ENCODE measurements around the gene TPPP2. TPM values are rescaled to one million over a fixed set of nuclear protein-coding genes. Genes with fewer than 3 reads are reported as not detected.

The TPPP2 gene
- total RNA-seq, 1 donor from 2014 or later, result not detected

- Mint-ChIP-seq H3K9me3 (no peaks in the 10 kb centered on the region), H3K36me3 (ENCODE audit: low read depth) (no peaks in the 10 kb centered on the region), H3K27me3 (ENCODE audit: insufficient read depth) (peaks cover 26% of the 10 kb centered on the region), H3K27ac (no peak overlapping the region), H3K4me1 (ENCODE audit: low read depth) (no peaks in the 10 kb centered on the region), H3K4me3 (no peak overlapping the region)
- no peak for DNase-seq (ENCODE audit: low spot score)
- intact Hi-C loops (cut with micrococcal nuclease), result no loop called here
These were observed 17.4 kb downstream of the TPPP2 start for GRCh38 chr14:21047378-21047781.

- Mint-ChIP-seq H3K4me1 (ENCODE audit: low read depth) (no peaks in the 10 kb centered on the region), H3K36me3 (ENCODE audit: low read depth) (no peaks in the 10 kb centered on the region), H3K27ac (no peak overlapping the region), H3K27me3 (ENCODE audit: insufficient read depth) (peaks cover 27% of the 10 kb centered on the region), H3K9me3 (no peaks in the 10 kb centered on the region), H3K4me3 (no peak overlapping the region)
- intact Hi-C loops (cut with micrococcal nuclease), result no loop called here
- no peak for DNase-seq (ENCODE audit: low spot score)
These were observed 18.6 kb downstream of the TPPP2 start for GRCh38 chr14:21048638-21049037.

GRCh38 chr14:21049271-21049673 lies 19.3 kb downstream of the TPPP2 start:
- Mint-ChIP-seq H3K36me3 (ENCODE audit: low read depth) (no peaks in the 10 kb centered on the region), H3K9me3 (no peaks in the 10 kb centered on the region), H3K4me3 (no peak overlapping the region), H3K27me3 (ENCODE audit: insufficient read depth) (peaks cover 25% of the 10 kb centered on the region), H3K4me1 (ENCODE audit: low read depth) (no peaks in the 10 kb centered on the region), H3K27ac (no peak overlapping the region)
- intact Hi-C loops (cut with micrococcal nuclease), result no loop called here
- DNase-seq (ENCODE audit: low spot score), result no peak

GRCh38 chr14:21050597-21050996 lies 20.6 kb downstream of the TPPP2 start:
- H3K27ac Mint-ChIP-seq, result no peak overlapping the region
- no peak for DNase-seq (ENCODE audit: low spot score)
- no peaks in the 10 kb centered on the region for H3K9me3 Mint-ChIP-seq
- no peaks in the 10 kb centered on the region for H3K4me1 Mint-ChIP-seq (ENCODE audit: low read depth)
- intact Hi-C loops (cut with micrococcal nuclease), result no loop called here
- no peak overlapping the region for H3K4me3 Mint-ChIP-seq
- peaks cover 17% of the 10 kb centered on the region for H3K27me3 Mint-ChIP-seq (ENCODE audit: insufficient read depth)
- H3K36me3 Mint-ChIP-seq (ENCODE audit: low read depth), result no peaks in the 10 kb centered on the region

- intact Hi-C loops (cut with micrococcal nuclease), result no loop called here
- Mint-ChIP-seq H3K4me1 (ENCODE audit: low read depth) (no peaks in the 10 kb centered on the region), H3K4me3 (no peak overlapping the region), H3K36me3 (ENCODE audit: low read depth) (no peaks in the 10 kb centered on the region), H3K9me3 (no peaks in the 10 kb centered on the region), H3K27me3 (ENCODE audit: insufficient read depth) (peaks cover 20% of the 10 kb centered on the region), H3K27ac (no peak overlapping the region)
- no peak for DNase-seq (ENCODE audit: low spot score)
These were observed 23.4 kb downstream of the TPPP2 start for GRCh38 chr14:21053184-21054122.

- Mint-ChIP-seq H3K36me3 (ENCODE audit: low read depth) (no peaks in the 10 kb centered on the region), H3K4me3 (no peak overlapping the region), H3K27ac (no peak overlapping the region), H3K4me1 (ENCODE audit: low read depth) (no peaks in the 10 kb centered on the region), H3K9me3 (no peaks in the 10 kb centered on the region), H3K27me3 (ENCODE audit: insufficient read depth) (peaks cover 18% of the 10 kb centered on the region)
- DNase-seq (ENCODE audit: low spot score), result no peak
- intact Hi-C loops (cut with micrococcal nuclease), result no loop called here
These were observed 24.2 kb downstream of the TPPP2 start for GRCh38 chr14:21054123-21054767.

GRCh38 chr14:21054768-21055145 lies 24.7 kb downstream of the TPPP2 start:
- intact Hi-C loops (cut with micrococcal nuclease), result no loop called here
- Mint-ChIP-seq H3K4me3 (no peak overlapping the region), H3K4me1 (ENCODE audit: low read depth) (no peaks in the 10 kb centered on the region), H3K36me3 (ENCODE audit: low read depth) (no peaks in the 10 kb centered on the region), H3K27ac (no peak overlapping the region), H3K9me3 (no peaks in the 10 kb centered on the region), H3K27me3 (ENCODE audit: insufficient read depth) (peaks cover 18% of the 10 kb centered on the region)
- no peak for DNase-seq (ENCODE audit: low spot score)

- Mint-ChIP-seq H3K4me3 (no peak overlapping the region), H3K27ac (no peak overlapping the region), H3K4me1 (ENCODE audit: low read depth) (no peaks in the 10 kb centered on the region), H3K27me3 (ENCODE audit: insufficient read depth) (peaks cover 22% of the 10 kb centered on the region), H3K36me3 (ENCODE audit: low read depth) (no peaks in the 10 kb centered on the region), H3K9me3 (no peaks in the 10 kb centered on the region)
- DNase-seq (ENCODE audit: low spot score), result no peak
- intact Hi-C loops (cut with micrococcal nuclease), result no loop called here
These were observed 25.6 kb downstream of the TPPP2 start for GRCh38 chr14:21055432-21056117.

- Mint-ChIP-seq H3K4me3 (no peak overlapping the region), H3K9me3 (no peaks in the 10 kb centered on the region), H3K36me3 (ENCODE audit: low read depth) (no peaks in the 10 kb centered on the region), H3K4me1 (ENCODE audit: low read depth) (no peaks in the 10 kb centered on the region), H3K27me3 (ENCODE audit: insufficient read depth) (peaks cover 25% of the 10 kb centered on the region), H3K27ac (no peak overlapping the region)
- intact Hi-C loops (cut with micrococcal nuclease), result loop anchor here (1.0 kb wide), 1 partner anchor 42 kb away; no protein-coding TSS in a partner anchor
- no peak for DNase-seq (ENCODE audit: low spot score)
These were observed 26.6 kb downstream of the TPPP2 start for GRCh38 chr14:21056520-21057163.

- DNase-seq (ENCODE audit: low spot score), result no peak
- intact Hi-C loops (cut with micrococcal nuclease), result loop anchor here (1.0 kb wide), 1 partner anchor 44 kb away; no protein-coding TSS in a partner anchor
- Mint-ChIP-seq H3K27ac (no peak within 1 kb of the TSS), H3K4me1 (ENCODE audit: low read depth) (no peaks in the 10 kb centered on the region), H3K9me3 (no peaks in the 10 kb centered on the region), H3K27me3 (ENCODE audit: insufficient read depth) (peaks cover 31% of the 10 kb centered on the region), H3K4me3 (no peak within 1 kb of the TSS), H3K36me3 (ENCODE audit: low read depth) (no peaks in the 10 kb centered on the region)
These were observed 28.0 kb downstream of the TPPP2 start, which contains the start of gene RNASE8 for GRCh38 chr14:21057803-21058675. TSS of gene RNASE8 (plus strand) at chr14:21057822. CDS start at chr14:21057893, 71 bp downstream.

GRCh38 chr14:21058903-21059302 lies 28.9 kb downstream of the TPPP2 start:
- intact Hi-C loops (cut with micrococcal nuclease), result no loop called here
- peaks cover 37% of the 10 kb centered on the region for H3K27me3 Mint-ChIP-seq (ENCODE audit: insufficient read depth)
- H3K9me3 Mint-ChIP-seq, result no peaks in the 10 kb centered on the region
- H3K4me1 Mint-ChIP-seq (ENCODE audit: low read depth), result no peaks in the 10 kb centered on the region
- no peak overlapping the region for H3K27ac Mint-ChIP-seq
- DNase-seq (ENCODE audit: low spot score), result no peak
- no peak overlapping the region for H3K4me3 Mint-ChIP-seq
- H3K36me3 Mint-ChIP-seq (ENCODE audit: low read depth), result no peaks in the 10 kb centered on the region

Data from activated T-helper 1 cell treated with anti-CD3 and anti-CD28 coated beads, Interleukin-12 subunit alpha, Interleukin-12 subunit beta, Interleukin-2, Interleukin-4 antibody, amounts not matched to agents 30 ng/mL and 10 ng/mL and 1 ng/mL, durations not matched to agents 14 hours and 24 hours and 36 hours (primary cell).